Measurements from ENCODE around the gene FMN1.

DNA sequence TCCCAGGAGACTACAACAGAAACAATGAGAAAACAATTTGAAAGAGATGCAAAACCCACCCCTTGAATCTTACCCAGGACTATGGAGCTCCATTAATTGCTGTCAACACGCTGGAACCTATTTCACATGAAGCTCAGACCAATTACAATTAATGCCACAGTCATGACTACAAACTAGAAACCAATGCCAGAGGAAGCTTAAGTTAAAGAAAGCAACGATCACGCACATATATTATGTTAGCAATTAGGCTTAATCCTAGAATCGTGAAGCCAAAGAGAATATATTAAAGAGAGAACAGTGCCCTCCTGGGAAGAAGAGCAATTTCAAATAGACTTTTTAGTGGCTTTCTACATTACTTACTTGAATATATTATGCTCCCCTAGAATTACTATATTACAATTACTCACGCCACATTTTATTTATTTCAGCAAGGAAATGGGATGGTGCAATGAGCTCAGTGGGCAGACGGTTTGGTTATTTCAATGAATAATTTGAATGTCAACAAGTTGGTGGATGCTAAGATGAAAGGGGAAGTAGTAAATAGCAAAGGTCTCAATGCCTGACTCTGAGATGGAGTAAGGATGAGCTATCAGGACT lies 351.2 kb downstream of the FMN1 start:
- TF ChIP-seq EP300 (IDR thresholded peaks at IDR 0.05) (no peak), POLR2A (IDR thresholded peaks at IDR 0.05) (no peak)
- TF ChIP-seq, protein P1, sequence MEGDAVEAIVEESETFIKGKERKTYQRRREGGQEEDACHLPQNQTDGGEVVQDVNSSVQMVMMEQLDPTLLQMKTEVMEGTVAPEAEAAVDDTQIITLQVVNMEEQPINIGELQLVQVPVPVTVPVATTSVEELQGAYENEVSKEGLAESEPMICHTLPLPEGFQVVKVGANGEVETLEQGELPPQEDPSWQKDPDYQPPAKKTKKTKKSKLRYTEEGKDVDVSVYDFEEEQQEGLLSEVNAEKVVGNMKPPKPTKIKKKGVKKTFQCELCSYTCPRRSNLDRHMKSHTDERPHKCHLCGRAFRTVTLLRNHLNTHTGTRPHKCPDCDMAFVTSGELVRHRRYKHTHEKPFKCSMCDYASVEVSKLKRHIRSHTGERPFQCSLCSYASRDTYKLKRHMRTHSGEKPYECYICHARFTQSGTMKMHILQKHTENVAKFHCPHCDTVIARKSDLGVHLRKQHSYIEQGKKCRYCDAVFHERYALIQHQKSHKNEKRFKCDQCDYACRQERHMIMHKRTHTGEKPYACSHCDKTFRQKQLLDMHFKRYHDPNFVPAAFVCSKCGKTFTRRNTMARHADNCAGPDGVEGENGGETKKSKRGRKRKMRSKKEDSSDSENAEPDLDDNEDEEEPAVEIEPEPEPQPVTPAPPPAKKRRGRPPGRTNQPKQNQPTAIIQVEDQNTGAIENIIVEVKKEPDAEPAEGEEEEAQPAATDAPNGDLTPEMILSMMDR (IDR thresholded peaks at IDR 0.05), result no peak
